GM11168 (cell line): ENCODE measurements around the gene ENAH.

Experiments
- in situ Hi-C: fragments of 300-500 bp; cut with MboI; formaldehyde crosslinking; loops from one replicate; pipeline ENCODE4 v1.12.0; 2022; ENCODE audit warnings: low sequenced_read_pairs; ENCODE audit not compliant: unreplicated experiment

The ENAH gene

GRCh38 chr1:225446981-225447615 lies 205.8 kb downstream of the ENAH start:
- in situ Hi-C loops = no loop called here

GRCh38 chr1:225446595-225446960 lies 206.3 kb downstream of the ENAH start:
- in situ Hi-C loops = no loop called here

- in situ Hi-C loops = no loop called here
These were observed 207.0 kb downstream of the ENAH start for GRCh38 chr1:225445639-225446594.

GRCh38 chr1:225442123-225442505 lies 210.8 kb downstream of the ENAH start:
- in situ Hi-C loops = no loop called here

DNA sequence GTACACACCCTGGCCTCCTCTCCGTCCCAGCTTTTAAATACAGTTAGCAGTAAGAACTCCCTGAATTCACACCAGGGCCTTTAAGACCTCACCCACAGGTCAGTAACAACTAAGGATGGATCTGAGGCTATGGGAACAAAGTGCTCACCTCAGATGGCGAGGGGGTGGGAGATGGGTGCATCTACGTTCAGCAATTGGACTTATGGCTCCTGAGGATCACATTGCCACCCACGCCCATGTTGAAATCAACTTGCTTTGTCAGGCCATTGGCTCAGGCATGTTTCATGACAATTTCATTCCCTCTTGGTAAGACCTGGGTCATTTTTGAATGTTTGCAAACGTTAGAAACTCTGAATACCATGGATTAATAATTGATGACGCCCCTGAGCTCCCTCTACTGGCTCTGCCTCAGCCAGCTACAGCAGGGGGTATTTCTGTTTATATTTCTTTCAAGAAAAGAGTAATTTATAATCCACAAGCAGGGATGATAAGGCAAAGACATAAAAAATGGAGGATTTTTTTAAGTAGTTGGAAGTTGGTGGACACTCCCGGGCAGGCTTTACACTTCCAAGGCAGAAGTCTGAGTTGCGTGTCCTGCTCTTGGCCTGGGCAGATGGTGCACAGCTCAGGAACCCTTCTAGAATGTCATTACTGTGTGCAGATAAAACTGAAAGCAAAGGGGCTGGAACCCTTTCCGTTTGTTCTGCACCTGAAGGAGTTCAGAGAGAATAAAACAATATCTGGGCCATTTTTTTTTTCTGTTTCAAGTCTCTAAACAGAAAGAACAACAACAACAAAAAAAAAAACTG lies 211.4 kb downstream of the ENAH start:
- in situ Hi-C loops = no loop called here

DNA sequence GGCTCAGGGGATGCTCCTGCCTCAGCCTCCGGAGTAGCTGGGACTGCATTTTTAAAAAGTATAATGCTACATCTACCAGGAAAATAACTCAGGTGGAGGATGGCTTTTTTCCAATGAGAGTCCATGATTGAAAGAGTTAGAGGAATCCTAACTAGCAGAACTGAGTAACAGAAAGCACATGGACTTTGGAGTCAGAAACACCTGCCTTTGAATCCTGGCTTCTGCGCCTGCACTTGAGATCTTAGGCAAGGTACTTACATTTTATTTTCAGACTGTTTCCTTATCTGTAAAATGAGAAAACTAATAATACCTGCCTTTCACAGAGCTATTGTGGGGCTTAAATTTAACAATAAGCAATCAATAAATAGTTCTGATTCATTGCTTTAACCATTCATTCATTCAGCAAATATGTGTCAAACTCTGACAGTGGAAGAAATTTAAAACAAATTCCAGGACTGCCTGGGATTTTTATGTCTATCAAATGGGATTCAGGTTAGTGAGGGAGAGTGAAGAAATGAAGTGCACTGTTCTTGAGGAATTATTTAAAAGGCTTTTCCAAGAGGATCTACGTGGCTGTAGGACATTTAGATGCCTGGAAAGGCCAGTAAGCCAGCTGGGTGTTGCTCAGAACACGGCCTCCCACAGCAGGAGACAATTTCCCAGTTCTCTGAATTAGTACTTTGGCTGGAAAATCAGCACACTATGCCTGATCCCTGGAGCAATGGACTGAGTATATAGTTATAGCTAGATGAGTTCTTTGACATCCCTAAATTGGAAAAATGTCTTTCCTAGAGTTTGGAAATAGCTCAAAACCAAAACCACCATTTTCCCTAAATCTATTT lies 212.3 kb downstream of the ENAH start:
- in situ Hi-C loops = no loop called here

DNA sequence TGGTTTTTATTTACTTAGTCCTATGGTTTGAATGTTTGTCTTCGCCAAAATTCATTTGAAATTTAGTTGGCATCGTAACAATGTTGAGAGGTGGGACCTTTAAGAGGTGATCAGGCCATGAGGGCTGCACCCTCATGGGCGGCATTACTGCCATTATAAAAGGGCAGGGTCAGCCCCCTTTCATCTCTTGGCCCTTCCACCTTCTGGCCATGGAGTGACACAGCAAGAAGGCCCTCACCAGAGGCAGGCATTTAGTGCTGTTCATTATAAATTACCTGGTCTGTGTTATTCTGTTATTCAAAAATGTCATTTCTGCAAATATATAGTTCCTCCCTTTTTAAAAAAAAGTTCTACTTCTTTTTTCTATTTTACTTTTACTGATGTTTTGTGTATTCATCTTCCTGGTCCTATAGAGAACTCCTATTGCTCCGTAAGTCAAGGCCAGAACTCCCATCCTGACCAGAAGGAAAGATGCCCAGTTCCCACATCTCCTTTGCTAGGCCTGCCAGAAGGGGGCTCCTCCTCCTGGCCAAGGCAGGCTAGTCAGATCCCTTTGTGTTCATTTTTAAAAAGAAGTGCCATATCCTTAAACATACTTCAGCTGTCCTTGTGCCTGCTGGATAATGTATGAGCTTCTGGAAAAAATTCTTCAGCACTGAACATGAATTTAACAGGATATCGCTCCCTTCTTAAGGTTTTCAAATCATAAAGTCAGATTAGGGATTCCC lies 215.0 kb downstream of the ENAH start:
- in situ Hi-C loops = no loop called here
